Measurements from ENCODE around the gene MED13L. TPM values are rescaled to one million over a fixed set of nuclear protein-coding genes. Genes with fewer than 3 reads are reported as not detected.

MED13L gene
- total RNA-seq, 1 donor: 180 TPM

GRCh38 chr12:115966376-115966775 lies 311.1 kb downstream of the MED13L start:
- TF ChIP-seq CTCF (IDR thresholded peaks at IDR 0.05; ENCODE audit: insufficient read depth, low read length): no peak
- H3K4me3 ChIP-seq (ENCODE audit: low read depth, low read length): no peak overlapping the region
- DNase-seq (ENCODE audit: low read depth): no peak

GRCh38 chr12:115964626-115965025 lies 312.9 kb downstream of the MED13L start:
- TF ChIP-seq CTCF (IDR thresholded peaks at IDR 0.05; ENCODE audit: insufficient read depth, low read length): no peak
- DNase-seq (ENCODE audit: low read depth): no peak

GRCh38 chr12:115964214-115964613 lies 313.3 kb downstream of the MED13L start:
- H3K4me3 ChIP-seq (ENCODE audit: low read depth, low read length): no peak overlapping the region
- TF ChIP-seq CTCF (IDR thresholded peaks at IDR 0.05; ENCODE audit: insufficient read depth, low read length): no peak
- DNase-seq (ENCODE audit: low read depth): no peak

More at GRCh38 chr12:115964626-115965025, 312.9 kb downstream of the MED13L start:
- no peak overlapping the region for H3K4me3 ChIP-seq (ENCODE audit: low read depth, low read length)

- no peak for DNase-seq (ENCODE audit: low read depth)
- no peak overlapping the region for H3K4me3 ChIP-seq (ENCODE audit: low read depth, low read length)
These were observed 315.3 kb downstream of the MED13L start for GRCh38 chr12:115962216-115962615.

GRCh38 chr12:115960868-115961802 lies 316.4 kb downstream of the MED13L start:
- no peak for DNase-seq (ENCODE audit: low read depth)
- no peak overlapping the region for H3K4me3 ChIP-seq (ENCODE audit: low read depth, low read length)
- TF ChIP-seq CTCF (IDR thresholded peaks at IDR 0.05; ENCODE audit: insufficient read depth, low read length): no peak

More at GRCh38 chr12:115962216-115962615, 315.3 kb downstream of the MED13L start:
- TF ChIP-seq CTCF (IDR thresholded peaks at IDR 0.05; ENCODE audit: insufficient read depth, low read length): no peak

- TF ChIP-seq CTCF (IDR thresholded peaks at IDR 0.05; ENCODE audit: insufficient read depth, low read length): no peak
- no peak overlapping the region for H3K4me3 ChIP-seq (ENCODE audit: low read depth, low read length)
- DNase-seq (ENCODE audit: low read depth): no peak
These were observed 319.7 kb downstream of the MED13L start for GRCh38 chr12:115957686-115958290.

Data from fibroblast of the aortic adventitia (primary cell).